GM19193 (cell line): Measurements from ENCODE around the gene FGD3.

Experiments used
- POLR2A ChIP-seq: IDR thresholded peaks from 4 replicates; pipeline ENCODE4 v1.6.1; 2011; ENCODE audit not compliant: insufficient read depth, insufficient read length; ENCODE audit errors: extremely low read depth

The FGD3 gene

DNA sequence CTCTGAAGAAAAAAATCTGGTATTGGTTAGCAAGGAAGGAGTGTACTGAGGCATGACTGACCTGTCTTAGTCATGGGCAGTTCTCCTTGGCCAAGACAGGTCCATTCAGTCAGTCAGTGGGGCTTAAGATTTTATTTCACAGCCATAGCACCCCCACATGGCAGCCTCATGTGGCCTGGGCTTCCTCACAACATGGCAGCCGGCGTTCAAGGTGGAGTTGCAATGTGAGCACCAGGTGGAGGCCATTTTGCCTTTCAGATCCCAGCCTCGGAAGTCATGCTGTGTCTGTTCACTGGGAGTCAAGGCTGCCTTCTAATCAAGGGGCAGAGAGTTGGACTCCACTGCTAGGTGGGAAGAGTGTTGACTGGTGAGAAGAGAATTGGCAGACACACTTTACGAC, 138.4 kb downstream of the FGD3 start:
- TF ChIP-seq POLR2A: no peak
